Measurements from ENCODE around the gene ABCC9.

Gene ABCC9

GRCh38 chr12:21980544-21980943 lies 39.3 kb upstream of the ABCC9 start:
- TF ChIP-seq, protein P1, sequence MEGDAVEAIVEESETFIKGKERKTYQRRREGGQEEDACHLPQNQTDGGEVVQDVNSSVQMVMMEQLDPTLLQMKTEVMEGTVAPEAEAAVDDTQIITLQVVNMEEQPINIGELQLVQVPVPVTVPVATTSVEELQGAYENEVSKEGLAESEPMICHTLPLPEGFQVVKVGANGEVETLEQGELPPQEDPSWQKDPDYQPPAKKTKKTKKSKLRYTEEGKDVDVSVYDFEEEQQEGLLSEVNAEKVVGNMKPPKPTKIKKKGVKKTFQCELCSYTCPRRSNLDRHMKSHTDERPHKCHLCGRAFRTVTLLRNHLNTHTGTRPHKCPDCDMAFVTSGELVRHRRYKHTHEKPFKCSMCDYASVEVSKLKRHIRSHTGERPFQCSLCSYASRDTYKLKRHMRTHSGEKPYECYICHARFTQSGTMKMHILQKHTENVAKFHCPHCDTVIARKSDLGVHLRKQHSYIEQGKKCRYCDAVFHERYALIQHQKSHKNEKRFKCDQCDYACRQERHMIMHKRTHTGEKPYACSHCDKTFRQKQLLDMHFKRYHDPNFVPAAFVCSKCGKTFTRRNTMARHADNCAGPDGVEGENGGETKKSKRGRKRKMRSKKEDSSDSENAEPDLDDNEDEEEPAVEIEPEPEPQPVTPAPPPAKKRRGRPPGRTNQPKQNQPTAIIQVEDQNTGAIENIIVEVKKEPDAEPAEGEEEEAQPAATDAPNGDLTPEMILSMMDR (IDR thresholded peaks at IDR 0.05): no peak

DNA sequence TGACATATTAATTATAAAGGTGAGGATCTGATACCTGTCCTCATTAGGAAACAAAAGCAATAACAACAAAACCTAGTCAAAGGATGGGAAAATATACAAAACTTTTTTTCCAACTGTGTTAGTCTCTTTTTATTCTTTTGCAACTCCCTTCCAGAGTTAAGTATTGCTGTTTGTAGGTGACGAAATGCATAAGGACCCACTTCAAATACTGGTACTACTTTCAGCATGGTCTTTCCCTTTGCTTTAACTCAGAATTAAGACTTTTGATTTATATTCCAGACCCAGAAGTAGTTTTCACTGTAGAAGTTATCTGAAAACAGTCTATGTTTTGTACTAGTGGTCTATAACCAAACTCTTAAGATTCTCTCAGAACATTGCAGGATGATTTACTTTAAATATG lies 34.1 kb upstream of the ABCC9 start:
- TF ChIP-seq, protein P1 (IDR thresholded peaks at IDR 0.05): no peak

DNA sequence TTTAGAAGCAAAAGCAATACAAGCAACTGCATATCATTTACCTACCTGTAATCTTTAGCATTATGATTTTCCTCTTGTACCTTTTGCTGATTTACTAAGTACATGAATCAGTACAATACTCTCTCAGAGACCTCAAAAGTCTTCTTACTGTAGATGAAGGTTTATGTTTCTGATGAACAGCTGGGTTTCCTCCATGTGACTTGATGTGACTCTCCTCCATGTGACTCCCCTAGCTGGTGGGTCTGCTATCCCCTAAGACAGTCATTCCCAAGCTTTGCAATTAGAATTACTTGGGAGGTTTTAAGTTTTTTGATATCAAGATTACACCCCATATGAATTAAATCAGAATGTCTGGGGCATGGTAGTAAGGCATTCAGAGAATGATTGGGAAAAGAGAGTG lies 32.0 kb upstream of the ABCC9 start:
- TF ChIP-seq, protein P1 (IDR thresholded peaks at IDR 0.05): no peak

- TF ChIP-seq, protein P1 (IDR thresholded peaks at IDR 0.05): no peak
Measured at GRCh38 chr12:21972055-21972454, 30.8 kb upstream of the ABCC9 start.

GRCh38 chr12:21971344-21971743 lies 30.1 kb upstream of the ABCC9 start:
- TF ChIP-seq, protein P1 (IDR thresholded peaks at IDR 0.05): no peak

DNA sequence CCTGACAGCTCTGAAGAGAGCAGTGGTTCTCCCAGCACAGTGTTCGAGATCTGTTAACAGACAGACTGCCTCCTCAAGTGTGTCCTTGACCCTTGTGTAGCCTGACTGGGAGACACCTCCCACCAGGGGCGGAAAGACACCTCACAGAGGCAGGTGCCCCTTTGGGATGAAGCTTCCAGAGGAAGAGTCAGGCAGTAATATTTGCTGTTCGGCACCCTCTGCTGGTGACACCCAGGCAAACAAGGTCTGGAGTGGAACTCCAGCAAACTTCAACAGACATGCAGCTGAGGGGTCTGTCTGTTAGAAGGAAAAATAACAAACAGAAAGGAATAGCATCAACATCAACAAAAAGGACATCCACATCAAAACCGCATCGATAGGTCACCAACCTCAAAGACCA lies 21.6 kb upstream of the ABCC9 start:
- TF ChIP-seq, protein P1 (IDR thresholded peaks at IDR 0.05): no peak

- TF ChIP-seq, protein P1 (IDR thresholded peaks at IDR 0.05): no peak
Measured at GRCh38 chr12:21962236-21962635, 21.0 kb upstream of the ABCC9 start.

DNA sequence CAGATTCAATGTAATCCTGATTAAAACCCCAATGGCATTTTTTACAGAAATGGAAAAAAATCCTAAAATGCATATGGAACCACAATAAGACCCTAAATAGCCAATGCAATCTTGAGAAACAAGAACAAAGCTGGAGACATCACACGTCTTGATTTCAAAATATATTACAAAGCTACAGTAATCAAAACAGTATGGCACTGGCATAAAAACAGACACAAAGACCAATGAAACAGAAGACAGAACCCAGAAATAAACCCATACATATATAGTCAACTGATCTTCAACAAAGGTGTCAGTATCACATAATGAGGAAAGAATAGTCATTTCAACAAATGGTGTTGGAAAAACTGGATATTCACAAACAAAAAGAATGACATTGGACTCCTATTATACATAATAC lies 9.4 kb upstream of the ABCC9 start:
- TF ChIP-seq, protein P1 (IDR thresholded peaks at IDR 0.05): no peak
